ENCODE data around the gene HDAC4.

- no peak for TF ChIP-seq EZH2 (IDR thresholded peaks at IDR 0.05; ENCODE audit: low read depth)
- TF ChIP-seq, protein P1, sequence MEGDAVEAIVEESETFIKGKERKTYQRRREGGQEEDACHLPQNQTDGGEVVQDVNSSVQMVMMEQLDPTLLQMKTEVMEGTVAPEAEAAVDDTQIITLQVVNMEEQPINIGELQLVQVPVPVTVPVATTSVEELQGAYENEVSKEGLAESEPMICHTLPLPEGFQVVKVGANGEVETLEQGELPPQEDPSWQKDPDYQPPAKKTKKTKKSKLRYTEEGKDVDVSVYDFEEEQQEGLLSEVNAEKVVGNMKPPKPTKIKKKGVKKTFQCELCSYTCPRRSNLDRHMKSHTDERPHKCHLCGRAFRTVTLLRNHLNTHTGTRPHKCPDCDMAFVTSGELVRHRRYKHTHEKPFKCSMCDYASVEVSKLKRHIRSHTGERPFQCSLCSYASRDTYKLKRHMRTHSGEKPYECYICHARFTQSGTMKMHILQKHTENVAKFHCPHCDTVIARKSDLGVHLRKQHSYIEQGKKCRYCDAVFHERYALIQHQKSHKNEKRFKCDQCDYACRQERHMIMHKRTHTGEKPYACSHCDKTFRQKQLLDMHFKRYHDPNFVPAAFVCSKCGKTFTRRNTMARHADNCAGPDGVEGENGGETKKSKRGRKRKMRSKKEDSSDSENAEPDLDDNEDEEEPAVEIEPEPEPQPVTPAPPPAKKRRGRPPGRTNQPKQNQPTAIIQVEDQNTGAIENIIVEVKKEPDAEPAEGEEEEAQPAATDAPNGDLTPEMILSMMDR (conservative IDR thresholded peaks at IDR 0.05) = no peak
Observed at GRCh38 chr2:239394346-239394945, 6.4 kb downstream of the HDAC4 start.
